ENCODE measurements around the gene SP3.

Gene SP3

GRCh38 chr2:173978447-173978846 lies 13.3 kb upstream of the SP3 start:
- Histone ChIP-seq H3K4me3 (ENCODE audit: low read depth, low read length) (no peak overlapping the region), H3K36me3 (no peaks in the 10 kb centered on the region), H3K9me3 (no peaks in the 10 kb centered on the region), H3K4me1 (no peaks in the 10 kb centered on the region), H3K27me3 (no peaks in the 10 kb centered on the region)
- no peak for TF ChIP-seq CTCF (IDR thresholded peaks at IDR 0.05; ENCODE audit: low read depth, low read length)
- no peak for DNase-seq

GRCh38 chr2:173972636-173973035 lies 7.5 kb upstream of the SP3 start:
- Histone ChIP-seq H3K36me3 (no peaks in the 10 kb centered on the region), H3K4me1 (no peaks in the 10 kb centered on the region), H3K9me3 (no peaks in the 10 kb centered on the region), H3K27me3 (no peaks in the 10 kb centered on the region), H3K4me3 (ENCODE audit: low read depth, low read length) (no peak overlapping the region)
- TF ChIP-seq CTCF (IDR thresholded peaks at IDR 0.05; ENCODE audit: low read depth, low read length), result no peak
- DNase-seq, result no peak

GRCh38 chr2:173972165-173972564 lies 7.0 kb upstream of the SP3 start:
- no peaks in the 10 kb centered on the region for H3K27me3 ChIP-seq
- H3K4me1 ChIP-seq, result no peaks in the 10 kb centered on the region
- no peaks in the 10 kb centered on the region for H3K9me3 ChIP-seq
- no peak overlapping the region for H3K4me3 ChIP-seq (ENCODE audit: low read depth, low read length)
- DNase-seq, result no peak
- no peak for TF ChIP-seq CTCF (IDR thresholded peaks at IDR 0.05; ENCODE audit: low read depth, low read length)
- no peaks in the 10 kb centered on the region for H3K36me3 ChIP-seq

- no peaks in the 10 kb centered on the region for H3K36me3 ChIP-seq
- H3K4me1 ChIP-seq, result no peaks in the 10 kb centered on the region
- DNase-seq, result no peak
- TF ChIP-seq CTCF (IDR thresholded peaks at IDR 0.05; ENCODE audit: low read depth, low read length), result no peak
- H3K27me3 ChIP-seq, result no peaks in the 10 kb centered on the region
- no peaks in the 10 kb centered on the region for H3K9me3 ChIP-seq
- no peak overlapping the region for H3K4me3 ChIP-seq (ENCODE audit: low read depth, low read length)
These were observed 5.3 kb upstream of the SP3 start for GRCh38 chr2:173970516-173970924.

- H3K27me3 ChIP-seq, result no peaks in the 10 kb centered on the region
- H3K36me3 ChIP-seq, result no peaks in the 10 kb centered on the region
- H3K4me1 ChIP-seq, result no peaks in the 10 kb centered on the region
- H3K4me3 ChIP-seq (ENCODE audit: low read depth, low read length), result no peak overlapping the region
- TF ChIP-seq CTCF (IDR thresholded peaks at IDR 0.05; ENCODE audit: low read depth, low read length), result no peak
- no peak for DNase-seq
- H3K9me3 ChIP-seq, result no peaks in the 10 kb centered on the region
These were observed 4.7 kb upstream of the SP3 start for GRCh38 chr2:173969886-173970285.

- no peak for DNase-seq
- H3K4me1 ChIP-seq, result no peaks in the 10 kb centered on the region
These were observed 3.4 kb upstream of the SP3 start for GRCh38 chr2:173968551-173968950.

More at GRCh38 chr2:173968551-173968950, 3.4 kb upstream of the SP3 start:
- no peaks in the 10 kb centered on the region for H3K27me3 ChIP-seq
- TF ChIP-seq CTCF (IDR thresholded peaks at IDR 0.05; ENCODE audit: low read depth, low read length), result no peak
- no peaks in the 10 kb centered on the region for H3K36me3 ChIP-seq
- H3K9me3 ChIP-seq, result no peaks in the 10 kb centered on the region
- no peak overlapping the region for H3K4me3 ChIP-seq (ENCODE audit: low read depth, low read length)

Measured in BE2C (cell line).